Measurements from ENCODE around the gene TSSC4. TPM values are rescaled to one million over a fixed set of nuclear protein-coding genes. Genes with fewer than 3 reads are reported as not detected.

TSSC4 gene
- total RNA-seq, 1 experiment from 2014 or later, result 47.1 TPM

GRCh38 chr11:2424811-2425495, 24.4 kb downstream of the TSSC4 start:
- no peaks in the 10 kb centered on the region for H3K79me2 ChIP-seq (ENCODE audit: insufficient read depth, low read length)
- no peak overlapping the region for H3K9ac ChIP-seq (ENCODE audit: low read length)
- RAD21 ChIA-PET (ENCODE audit: low non-redundant PET in 1 of 2, low total read pairs in 2 of 2, uncharacterized antibody in 2 of 2, unreplicated experiment in 2 of 2), result interaction anchor here in 1 of 2 experiments (0.7 kb wide), 1 partner anchor 107 kb away, joined by 4 read pairs; no protein-coding TSS in a partner anchor
- no peak for TF ChIP-seq FOSL1 (IDR thresholded peaks at IDR 0.05; ENCODE audit: low read depth)
- no peak for TF ChIP-seq ZBTB33 (IDR thresholded peaks at IDR 0.05; ENCODE audit: extremely low read depth, insufficient replicate concordance, low read length)
- TF ChIP-seq REST (IDR thresholded peaks at IDR 0.05; ENCODE audit: low read depth), result no peak
- TF ChIP-seq MAX (IDR thresholded peaks at IDR 0.05), result no peak
- no peak for TF ChIP-seq EZH2phosphoT487 (IDR thresholded peaks at IDR 0.05; ENCODE audit: borderline replicate concordance)
- no TSS peak for BruUV-seq (replicated peaks)
- H3K4me1 ChIP-seq (ENCODE audit: control insufficient read depth in 1 of 2, insufficient read depth in 2 of 2, low read length in 2 of 2), result peaks cover 0 to 10% of the 10 kb centered on the region in 2 experiments; a peak in 2 of 4 replicates
- H3K9me3 ChIP-seq (ENCODE audit: control insufficient read depth in 1 of 2, insufficient read depth in 1 of 2, low read depth in 1 of 2, low read length in 2 of 2), result no peaks in the 10 kb centered on the region
- H2AFZ ChIP-seq (ENCODE audit: low read depth, low read length, poor library complexity, severe bottlenecking), result no peak overlapping the region
- no peaks in the 10 kb centered on the region for H4K20me1 ChIP-seq (ENCODE audit: insufficient read depth)
- no peak overlapping the region for H3K4me3 ChIP-seq (replicated peaks in 1 of 2; ENCODE audit: low read depth in 1 of 2, low read length in 2 of 2)
- DNase-seq (ENCODE audit: low read depth, low spot score), result no peak
- POLR2A ChIA-PET, result no interaction called here
- ATAC-seq, result no peak
- no peak overlapping the region for H3K4me2 ChIP-seq (ENCODE audit: low read length)
- intact Hi-C loops (cut with micrococcal nuclease), result no loop called here
- no peak overlapping the region for H3K27ac ChIP-seq (ENCODE audit: low read depth, low read length)
- CTCF ChIA-PET, result interaction anchor here (1.1 to 4.4 kb wide), 2 partner anchors 107 to 467 kb away, joined by 3 to 64 read pairs; no protein-coding TSS in a partner anchor
- no peaks in the 10 kb centered on the region for H3K9me2 ChIP-seq (ENCODE audit: insufficient read depth)
- no peaks in the 10 kb centered on the region for H3K36me3 ChIP-seq (ENCODE audit: control insufficient read depth in 1 of 2, insufficient read depth in 2 of 2, low read length in 2 of 2)
- no peaks in the 10 kb centered on the region for H3K27me3 ChIP-seq (ENCODE audit: insufficient read depth, low read length)

Data from HCT116 (cell line).